ENCODE measurements around the gene GJC2. TPM values are rescaled to one million over a fixed set of nuclear protein-coding genes. Genes with fewer than 3 reads are reported as not detected.

The GJC2 gene
- total RNA-seq, 1 donor from 2014 or later: 6.9 TPM

DNA sequence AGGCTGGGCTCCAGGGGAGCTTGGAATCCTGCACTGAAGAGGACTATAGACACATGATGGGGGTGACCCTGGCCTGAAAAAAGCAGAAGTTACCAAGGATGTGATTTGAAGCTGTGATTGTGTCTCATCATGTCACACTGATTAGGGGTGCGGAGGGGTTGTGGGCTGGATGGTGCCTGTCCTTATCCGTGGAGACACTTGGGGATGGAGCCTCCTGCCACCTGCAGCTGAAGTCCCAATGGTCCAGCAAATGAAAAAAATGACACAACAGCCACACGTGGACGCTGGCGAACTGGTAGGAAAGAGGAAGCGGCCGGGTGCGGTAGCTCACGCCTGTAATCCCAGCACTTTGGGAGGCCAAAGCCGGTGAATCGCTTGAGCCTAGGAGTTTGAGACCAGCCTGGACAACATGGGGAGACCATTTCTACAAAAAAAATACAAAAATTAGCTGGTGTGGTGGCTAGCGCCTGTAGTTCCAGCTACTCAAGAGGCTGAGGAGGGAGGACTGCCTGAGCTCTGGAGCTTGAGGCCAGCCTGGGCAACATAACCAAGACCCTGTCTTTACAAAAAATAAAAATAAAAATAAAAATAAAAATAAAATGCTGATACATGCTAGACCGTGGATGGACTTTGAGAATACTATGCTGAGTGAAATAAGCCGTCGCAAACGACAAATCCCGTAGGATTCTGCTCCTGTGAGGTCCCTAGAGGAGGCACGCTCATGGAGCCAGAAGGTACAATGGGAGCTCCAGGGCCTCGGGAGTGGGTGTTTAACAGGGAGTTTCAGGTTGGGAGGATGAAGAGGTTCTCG, 15.0 kb downstream of the GJC2 start:
- Histone ChIP-seq H3K4me1 (peaks cover 26% of the 10 kb centered on the region), H3K9me3 (no peaks in the 10 kb centered on the region), H3K4me3 (peak overlapping the region; percentile 64), H3K27me3 (no peaks in the 10 kb centered on the region), H3K27ac (peak overlapping the region; percentile 84), H3K36me3 (no peaks in the 10 kb centered on the region)
- DNase-seq (peak; percentile 73), ATAC-seq (no peak)
- intact Hi-C loops (cut with DNase I): no loop called here
- TF ChIP-seq CTCF (IDR thresholded peaks at IDR 0.05): no peak

- no peaks in the 10 kb centered on the region for H3K27me3 ChIP-seq
- TF ChIP-seq CTCF (IDR thresholded peaks at IDR 0.05): peak; percentile 87
- H3K27ac ChIP-seq: peak within 1 kb of the TSS; percentile 99
- DNase-seq (peak; percentile 100), ATAC-seq (peak; percentile 92)
- intact Hi-C loops (cut with DNase I): no loop called here
- H3K9me3 ChIP-seq: no peaks in the 10 kb centered on the region
- peaks cover 26% of the 10 kb centered on the region for H3K4me1 ChIP-seq
- peak within 1 kb of the TSS; percentile 78 for H3K4me3 ChIP-seq
- no peaks in the 10 kb centered on the region for H3K36me3 ChIP-seq
These were observed 15.8 kb downstream of the GJC2 start, which contains the start of gene IBA57 for GRCh38 chr1:228165372-228166169. Gene IBA57, plus strand, starts transcription at chr1:228165804. Its CDS starts 13 bp downstream, at chr1:228165817.

- H3K36me3 ChIP-seq: no peaks in the 10 kb centered on the region
- DNase-seq (no peak), ATAC-seq (peak; percentile 7)
- H3K27me3 ChIP-seq: no peaks in the 10 kb centered on the region
- H3K4me1 ChIP-seq: peaks cover 26% of the 10 kb centered on the region
- H3K9me3 ChIP-seq: no peaks in the 10 kb centered on the region
- H3K4me3 ChIP-seq: peak overlapping the region; percentile 78
- H3K27ac ChIP-seq: peak overlapping the region; percentile 99
- TF ChIP-seq CTCF (IDR thresholded peaks at IDR 0.05): peak; percentile 44
- intact Hi-C loops (cut with DNase I): no loop called here
These were observed 16.6 kb downstream of the GJC2 start for GRCh38 chr1:228166170-228166936.

- DNase-seq: no peak
These were observed 19.0 kb downstream of the GJC2 start for GRCh38 chr1:228168563-228169270.

More at GRCh38 chr1:228168563-228169270, 19.0 kb downstream of the GJC2 start:
- no peaks in the 10 kb centered on the region for H3K9me3 ChIP-seq
- no peak overlapping the region for H3K27ac ChIP-seq
- no peaks in the 10 kb centered on the region for H3K27me3 ChIP-seq
- H3K36me3 ChIP-seq: no peaks in the 10 kb centered on the region
- TF ChIP-seq CTCF (IDR thresholded peaks at IDR 0.05): no peak
- intact Hi-C loops (cut with DNase I): no loop called here
- peaks cover 6% of the 10 kb centered on the region for H3K4me1 ChIP-seq
- H3K4me3 ChIP-seq: no peak overlapping the region
- ATAC-seq: no peak

Measured in upper lobe of right lung (tissue), 1 donor.